ENCODE results near the gene CHST11.
A peak's percentile ranks its signal among the peaks of the same experiment; 100 is the strongest.

Gene CHST11

DNA sequence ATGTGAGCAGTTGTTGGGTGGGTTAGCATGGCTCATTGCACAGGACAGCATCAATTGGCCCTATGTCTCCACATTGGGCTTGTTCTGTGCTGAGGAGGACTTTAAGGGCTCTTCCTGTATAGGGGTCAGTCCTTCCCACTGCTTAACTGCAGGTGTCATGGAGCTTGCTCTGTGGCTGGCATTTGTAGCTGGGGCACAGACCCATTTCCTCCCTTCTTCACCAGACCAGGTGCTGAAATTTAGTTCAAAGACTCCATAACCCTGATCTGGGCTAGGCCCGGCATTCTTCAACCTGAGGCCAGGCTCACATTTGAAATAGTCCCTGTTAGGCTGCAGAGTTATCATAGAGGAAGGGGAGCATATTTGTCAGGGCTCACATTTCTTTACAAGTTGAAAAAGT, 12.8 kb downstream of the CHST11 start:
- no peak overlapping the region for H3K4me3 ChIP-seq (ENCODE audit: control insufficient read depth in 1 of 7, extremely low read depth in 1 of 7, insufficient read depth in 4 of 7, low read depth in 2 of 7, low read length in 6 of 7)
- no peak for DNase-seq
- peak overlapping the region in 1 of 2 experiments; percentile 10 for H3K27ac ChIP-seq (ENCODE audit: insufficient read depth in 1 of 2, low read depth in 1 of 2, low read length in 2 of 2, poor library complexity in 1 of 2, severe bottlenecking in 2 of 2)
- H3K9me3 ChIP-seq (ENCODE audit: control extremely low read depth in 1 of 5, control insufficient read depth in 4 of 5, insufficient read depth in 2 of 5, low read depth in 1 of 5, low read length in 4 of 5), result no peaks in the 10 kb centered on the region
- CTCF ChIA-PET, result interaction anchor here (0.9 to 1.2 kb wide), 2 partner anchors 47 to 94 kb away, joined by 3 read pairs; no protein-coding TSS in a partner anchor
- peaks cover 2 to 51% (median 3%) of the 10 kb centered on the region in 4 experiments for H3K36me3 ChIP-seq (ENCODE audit: control insufficient read depth in 4 of 4, insufficient read depth in 4 of 4, low read length in 3 of 4)
- H3K4me1 ChIP-seq (ENCODE audit: control extremely low read depth in 1 of 4, control insufficient read depth in 4 of 4, insufficient read depth in 4 of 4, low read length in 3 of 4), result peaks cover 52 to 99% (median 87%) of the 10 kb centered on the region in 4 experiments
- no peaks in the 10 kb centered on the region for H3K27me3 ChIP-seq (replicated peaks in 2 of 5; ENCODE audit: control insufficient read depth in 4 of 5, insufficient read depth in 5 of 5, low read length in 4 of 5)
- POLR2A ChIA-PET, result no interaction called here
- 100% methylated on average over 1 of the region's 1 CpG for WGBS (ENCODE audit: insufficient coverage)

DNA sequence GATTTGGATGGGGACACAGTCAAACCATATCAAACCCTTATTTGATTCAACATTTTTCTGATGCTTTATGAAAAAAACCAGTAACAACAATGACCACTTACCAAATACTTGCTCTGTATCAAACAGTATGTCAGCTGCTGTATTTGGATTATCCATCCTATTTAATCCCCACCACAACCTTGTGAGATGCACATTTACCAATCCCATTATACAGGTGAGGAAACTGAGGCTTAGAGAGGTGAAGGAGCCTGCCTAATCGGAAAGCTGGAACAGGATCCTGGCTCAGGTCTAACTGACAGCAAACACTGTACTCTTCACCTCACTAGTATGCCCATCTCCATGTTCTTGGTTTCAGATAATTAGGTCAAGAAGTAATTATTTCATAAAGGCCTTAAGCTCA, 13.8 kb downstream of the CHST11 start:
- H3K4me3 ChIP-seq (ENCODE audit: control insufficient read depth in 1 of 7, extremely low read depth in 1 of 7, insufficient read depth in 4 of 7, low read depth in 2 of 7, low read length in 6 of 7), result no peak overlapping the region
- H3K9me3 ChIP-seq (ENCODE audit: control extremely low read depth in 1 of 5, control insufficient read depth in 4 of 5, insufficient read depth in 2 of 5, low read depth in 1 of 5, low read length in 4 of 5), result no peaks in the 10 kb centered on the region
- H3K36me3 ChIP-seq (ENCODE audit: control insufficient read depth in 4 of 4, insufficient read depth in 4 of 4, low read length in 3 of 4), result peaks cover 2 to 41% (median 2%) of the 10 kb centered on the region in 4 experiments
- DNase-seq, result no peak
- no peak overlapping the region for H3K27ac ChIP-seq (ENCODE audit: insufficient read depth in 1 of 2, low read depth in 1 of 2, low read length in 2 of 2, poor library complexity in 1 of 2, severe bottlenecking in 2 of 2)
- ChIA-PET CTCF (no interaction called here), POLR2A (no interaction called here)
- H3K27me3 ChIP-seq (replicated peaks in 2 of 5; ENCODE audit: control insufficient read depth in 4 of 5, insufficient read depth in 5 of 5, low read length in 4 of 5), result no peaks in the 10 kb centered on the region
- WGBS (ENCODE audit: insufficient coverage), result no CpG with 5 or more reads among the region's 1 CpG
- peaks cover 45 to 98% (median 85%) of the 10 kb centered on the region in 4 experiments for H3K4me1 ChIP-seq (ENCODE audit: control extremely low read depth in 1 of 4, control insufficient read depth in 4 of 4, insufficient read depth in 4 of 4, low read length in 3 of 4)

DNA sequence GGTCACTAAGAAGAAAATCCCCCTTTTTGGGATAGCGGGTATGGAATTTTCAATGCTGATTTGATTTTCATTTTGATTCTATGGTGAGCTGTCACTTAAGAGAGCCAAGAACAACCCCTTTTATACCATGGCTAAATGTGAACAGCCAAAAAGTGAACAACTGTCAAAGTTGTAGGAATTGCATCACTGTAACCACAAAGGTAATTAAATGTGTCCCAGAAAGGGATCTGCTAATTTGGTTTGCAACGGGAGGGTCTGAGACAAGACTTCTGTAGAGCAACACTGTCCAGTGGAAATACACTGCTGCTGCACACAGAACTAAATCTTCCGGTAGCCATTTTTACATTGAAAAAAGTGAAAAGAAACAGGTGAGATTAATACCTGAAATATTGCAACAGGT, 14.6 kb downstream of the CHST11 start:
- ChIA-PET POLR2A (interaction anchor here (0.7 kb wide), 1 partner anchor 238 kb away, joined by 4 read pairs; no protein-coding TSS in a partner anchor), CTCF (interaction anchor here (1.0 to 3.2 kb wide), 2 partner anchors 12 to 155 kb away, joined by 3 to 23 read pairs; no protein-coding TSS in a partner anchor)
- H3K4me1 ChIP-seq (ENCODE audit: control extremely low read depth in 1 of 4, control insufficient read depth in 4 of 4, insufficient read depth in 4 of 4, low read length in 3 of 4), result peaks cover 45 to 90% (median 78%) of the 10 kb centered on the region in 4 experiments
- peak in 1 of 3 donors; percentile 29 for DNase-seq
- no peak overlapping the region for H3K4me3 ChIP-seq (ENCODE audit: control insufficient read depth in 1 of 7, extremely low read depth in 1 of 7, insufficient read depth in 4 of 7, low read depth in 2 of 7, low read length in 6 of 7)
- H3K27me3 ChIP-seq (replicated peaks in 2 of 5; ENCODE audit: control insufficient read depth in 4 of 5, insufficient read depth in 5 of 5, low read length in 4 of 5), result no peaks in the 10 kb centered on the region
- peaks cover 2 to 36% (median 2%) of the 10 kb centered on the region in 4 experiments for H3K36me3 ChIP-seq (ENCODE audit: control insufficient read depth in 4 of 4, insufficient read depth in 4 of 4, low read length in 3 of 4)
- H3K27ac ChIP-seq (ENCODE audit: insufficient read depth in 1 of 2, low read depth in 1 of 2, low read length in 2 of 2, poor library complexity in 1 of 2, severe bottlenecking in 2 of 2), result no peak overlapping the region
- WGBS (ENCODE audit: insufficient coverage), result 17% methylated on average over 1 of the region's 3 CpGs
- no peaks in the 10 kb centered on the region for H3K9me3 ChIP-seq (ENCODE audit: control extremely low read depth in 1 of 5, control insufficient read depth in 4 of 5, insufficient read depth in 2 of 5, low read depth in 1 of 5, low read length in 4 of 5)

DNA sequence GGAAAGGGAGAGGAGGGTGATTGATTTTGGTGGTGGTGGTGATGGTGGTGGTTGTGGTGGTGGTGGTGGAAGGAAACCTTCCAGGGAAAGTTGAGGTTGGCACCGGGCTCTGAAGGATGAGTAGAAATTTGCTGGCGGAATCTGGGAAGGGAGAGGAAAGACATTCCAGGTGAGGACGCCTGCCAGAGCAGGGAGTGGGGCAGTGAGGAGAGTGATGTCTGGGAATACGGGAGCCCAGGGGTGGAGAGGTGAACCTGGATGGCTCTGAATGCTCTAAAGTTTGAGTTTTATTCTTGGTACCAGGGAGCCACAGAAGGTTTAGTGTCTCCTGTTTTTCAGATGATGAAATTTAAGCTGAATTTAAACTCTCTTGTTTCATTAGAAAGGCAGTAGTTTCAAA, 16.0 kb downstream of the CHST11 start:
- H3K27me3 ChIP-seq (replicated peaks in 2 of 5; ENCODE audit: control insufficient read depth in 4 of 5, insufficient read depth in 5 of 5, low read length in 4 of 5), result no peaks in the 10 kb centered on the region
- POLR2A ChIA-PET, result interaction anchor here (1.0 to 1.6 kb wide), 4 partner anchors 9 to 16 kb away, joined by 3 to 5 read pairs (median 4); partner anchors contain the start of gene CHST11
- WGBS (ENCODE audit: insufficient coverage), result 51% methylated on average over 3 of the region's 4 CpGs
- no peak overlapping the region for H3K27ac ChIP-seq (ENCODE audit: insufficient read depth in 1 of 2, low read depth in 1 of 2, low read length in 2 of 2, poor library complexity in 1 of 2, severe bottlenecking in 2 of 2)
- CTCF ChIA-PET, result interaction anchor here (0.8 to 3.2 kb wide), 3 partner anchors 8 to 91 kb away, joined by 3 to 23 read pairs (median 11); no protein-coding TSS in a partner anchor
- peak overlapping the region in 1 of 7 experiments; percentile 30 for H3K4me3 ChIP-seq (ENCODE audit: control insufficient read depth in 1 of 7, extremely low read depth in 1 of 7, insufficient read depth in 4 of 7, low read depth in 2 of 7, low read length in 6 of 7)
- DNase-seq, result peak in 1 of 3 donors; percentile 2
- no peaks in the 10 kb centered on the region for H3K9me3 ChIP-seq (ENCODE audit: control extremely low read depth in 1 of 5, control insufficient read depth in 4 of 5, insufficient read depth in 2 of 5, low read depth in 1 of 5, low read length in 4 of 5)
- peaks cover 41 to 90% (median 74%) of the 10 kb centered on the region in 4 experiments for H3K4me1 ChIP-seq (ENCODE audit: control extremely low read depth in 1 of 4, control insufficient read depth in 4 of 4, insufficient read depth in 4 of 4, low read length in 3 of 4)
- H3K36me3 ChIP-seq (ENCODE audit: control insufficient read depth in 4 of 4, insufficient read depth in 4 of 4, low read length in 3 of 4), result peaks cover 2 to 32% (median 2%) of the 10 kb centered on the region in 4 experiments

DNA sequence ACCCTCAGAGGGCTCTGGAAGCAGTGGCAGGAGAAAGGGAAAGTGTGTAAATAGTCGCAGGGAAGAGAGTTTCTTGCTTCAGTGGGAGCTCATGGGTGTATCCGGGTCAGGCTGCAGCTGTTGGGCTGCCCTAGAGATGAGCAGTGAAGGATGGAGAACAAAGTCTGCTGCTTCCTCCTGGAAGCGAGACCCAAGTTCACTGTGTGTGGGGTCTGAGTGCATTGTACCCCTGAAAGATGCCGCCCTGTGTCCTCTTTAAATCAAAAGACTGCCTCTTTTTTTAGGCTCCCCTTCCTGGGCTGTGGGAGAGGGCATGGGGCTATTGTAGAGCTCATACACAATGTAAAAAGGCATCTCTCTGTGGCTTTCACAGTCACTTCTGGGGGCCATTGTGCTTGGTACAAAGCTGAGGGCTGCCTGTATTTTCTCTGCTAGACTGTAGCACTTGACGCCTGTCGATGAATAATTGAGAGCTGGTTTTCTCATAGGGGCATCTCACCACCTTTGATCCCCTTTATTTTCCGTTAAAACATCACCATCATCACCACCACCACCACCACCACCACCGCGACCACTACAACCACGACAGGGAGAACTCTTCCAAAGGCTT, 16.7 kb downstream of the CHST11 start:
- H3K9me3 ChIP-seq (ENCODE audit: control extremely low read depth in 1 of 5, control insufficient read depth in 4 of 5, insufficient read depth in 2 of 5, low read depth in 1 of 5, low read length in 4 of 5), result no peaks in the 10 kb centered on the region
- peak overlapping the region in 1 of 2 experiments; percentile 41 for H3K27ac ChIP-seq (ENCODE audit: insufficient read depth in 1 of 2, low read depth in 1 of 2, low read length in 2 of 2, poor library complexity in 1 of 2, severe bottlenecking in 2 of 2)
- WGBS (ENCODE audit: insufficient coverage), result 65% methylated on average over 4 of the region's 10 CpGs
- CTCF ChIA-PET, result interaction anchor here (1.0 to 3.2 kb wide), 3 partner anchors 14 to 92 kb away, joined by 3 to 23 read pairs (median 11); no protein-coding TSS in a partner anchor
- H3K4me3 ChIP-seq (ENCODE audit: control insufficient read depth in 1 of 7, extremely low read depth in 1 of 7, insufficient read depth in 4 of 7, low read depth in 2 of 7, low read length in 6 of 7), result peak overlapping the region in 3 of 7 experiments; percentile 6 to 49 (median 43)
- no peaks in the 10 kb centered on the region for H3K27me3 ChIP-seq (replicated peaks in 2 of 5; ENCODE audit: control insufficient read depth in 4 of 5, insufficient read depth in 5 of 5, low read length in 4 of 5)
- DNase-seq, result peak in 2 of 3 donors; percentile 58 to 60
- peaks cover 41 to 90% (median 72%) of the 10 kb centered on the region in 4 experiments for H3K4me1 ChIP-seq (ENCODE audit: control extremely low read depth in 1 of 4, control insufficient read depth in 4 of 4, insufficient read depth in 4 of 4, low read length in 3 of 4)
- H3K36me3 ChIP-seq (ENCODE audit: control insufficient read depth in 4 of 4, insufficient read depth in 4 of 4, low read length in 3 of 4), result peaks cover 2 to 32% (median 2%) of the 10 kb centered on the region in 4 experiments
- POLR2A ChIA-PET, result interaction anchor here (1.0 to 1.6 kb wide), 5 partner anchors 10 to 17 kb away, joined by 3 to 5 read pairs (median 4); partner anchors contain the start of gene CHST11

DNA sequence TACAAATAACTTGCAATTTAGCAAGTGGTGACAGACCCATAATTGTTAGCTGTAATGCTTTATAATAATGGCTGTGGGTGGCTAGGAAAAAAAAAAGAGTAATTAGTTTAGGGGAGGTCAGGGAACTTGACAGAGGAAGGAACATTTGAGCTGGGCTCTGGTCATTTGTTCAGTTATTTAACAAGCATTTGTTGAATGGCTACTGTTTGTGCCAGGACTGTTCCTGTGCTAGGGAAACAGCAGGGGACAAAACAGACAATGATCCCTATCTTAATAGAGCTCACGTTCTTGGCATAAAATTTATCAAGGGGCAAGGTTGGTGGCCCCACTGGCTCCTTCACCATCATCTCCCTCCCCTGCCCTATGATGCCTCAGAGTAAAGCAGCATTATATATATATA, 18.5 kb downstream of the CHST11 start:
- CTCF ChIA-PET, result no interaction called here
- no CpG with 5 or more reads among the region's 1 CpG for WGBS (ENCODE audit: insufficient coverage)
- no peak for DNase-seq

More for the DNA sequence above, 18.5 kb downstream of the CHST11 start:
- Histone ChIP-seq H3K27ac (ENCODE audit: insufficient read depth in 1 of 2, low read depth in 1 of 2, low read length in 2 of 2, poor library complexity in 1 of 2, severe bottlenecking in 2 of 2) (no peak overlapping the region), H3K4me3 (ENCODE audit: control insufficient read depth in 1 of 7, extremely low read depth in 1 of 7, insufficient read depth in 4 of 7, low read depth in 2 of 7, low read length in 6 of 7) (no peak overlapping the region), H3K36me3 (ENCODE audit: control insufficient read depth in 4 of 4, insufficient read depth in 4 of 4, low read length in 3 of 4) (peaks cover 0 to 27% (median 3%) of the 10 kb centered on the region in 4 experiments), H3K9me3 (ENCODE audit: control extremely low read depth in 1 of 5, control insufficient read depth in 4 of 5, insufficient read depth in 2 of 5, low read depth in 1 of 5, low read length in 4 of 5) (no peaks in the 10 kb centered on the region), H3K27me3 (replicated peaks in 2 of 5; ENCODE audit: control insufficient read depth in 4 of 5, insufficient read depth in 5 of 5, low read length in 4 of 5) (no peaks in the 10 kb centered on the region), H3K4me1 (ENCODE audit: control extremely low read depth in 1 of 4, control insufficient read depth in 4 of 4, insufficient read depth in 4 of 4, low read length in 3 of 4) (peaks cover 45 to 90% (median 77%) of the 10 kb centered on the region in 4 experiments)
- POLR2A ChIA-PET, result no interaction called here

Data from common myeloid progenitor, CD34-positive (primary cell).